ENCODE data around the gene TNFRSF12A.
A peak's percentile ranks its signal among the peaks of the same experiment; 100 is the strongest.

The TNFRSF12A gene

GRCh38 chr16:3027983-3028715, 8.0 kb downstream of the TNFRSF12A start (continued):
- TF ChIP-seq ZNF560 (tag by site-specific recombination; IDR thresholded peaks at IDR 0.05; ENCODE audit: borderline replicate concordance) (no peak), ZNF488 (tag by site-specific recombination; IDR thresholded peaks at IDR 0.05) (no peak), SP2 (tag by site-specific recombination; IDR thresholded peaks at IDR 0.05) (peak; percentile 80), ZBTB20 (tag by site-specific recombination; IDR thresholded peaks at IDR 0.05) (peak; percentile 48; the same call in 1 of the 2 replicates), ZIC2 (tag by site-specific recombination; IDR thresholded peaks at IDR 0.05) (peak; percentile 64), GLI4 (tag by site-specific recombination; IDR thresholded peaks at IDR 0.05) (no peak), ZBTB8A (tag by site-specific recombination; IDR thresholded peaks at IDR 0.05) (peak; percentile 48), ZNF621 (tag by site-specific recombination; IDR thresholded peaks at IDR 0.05) (no peak), ZXDB (tag by site-specific recombination; IDR thresholded peaks at IDR 0.05) (peak; percentile 16; the same call in 1 of the 2 replicates), ZNF366 (tag by site-specific recombination; conservative IDR thresholded peaks at IDR 0.05) (no peak), ZNF596 (tag by site-specific recombination; IDR thresholded peaks at IDR 0.05) (no peak), ZNF530 (tag by site-specific recombination; IDR thresholded peaks at IDR 0.05; ENCODE audit: low read depth) (no peak), OVOL3 (tag by site-specific recombination; IDR thresholded peaks at IDR 0.05) (no peak), EGR2 (tag by site-specific recombination; IDR thresholded peaks at IDR 0.05; ENCODE audit: low read depth) (no peak), ZNF211 (tag by site-specific recombination; IDR thresholded peaks at IDR 0.05; ENCODE audit: low read depth) (no peak), ZNF626 (tag by site-specific recombination; IDR thresholded peaks at IDR 0.05) (no peak), ZNF394 (tag by site-specific recombination; IDR thresholded peaks at IDR 0.05; ENCODE audit: borderline replicate concordance) (no peak), ZNF704 (tag by site-specific recombination; IDR thresholded peaks at IDR 0.05) (no peak), ZNF529 (tag by site-specific recombination; IDR thresholded peaks at IDR 0.05; ENCODE audit: insufficient replicate concordance) (no peak)
- TF ChIP-seq, protein P1, sequence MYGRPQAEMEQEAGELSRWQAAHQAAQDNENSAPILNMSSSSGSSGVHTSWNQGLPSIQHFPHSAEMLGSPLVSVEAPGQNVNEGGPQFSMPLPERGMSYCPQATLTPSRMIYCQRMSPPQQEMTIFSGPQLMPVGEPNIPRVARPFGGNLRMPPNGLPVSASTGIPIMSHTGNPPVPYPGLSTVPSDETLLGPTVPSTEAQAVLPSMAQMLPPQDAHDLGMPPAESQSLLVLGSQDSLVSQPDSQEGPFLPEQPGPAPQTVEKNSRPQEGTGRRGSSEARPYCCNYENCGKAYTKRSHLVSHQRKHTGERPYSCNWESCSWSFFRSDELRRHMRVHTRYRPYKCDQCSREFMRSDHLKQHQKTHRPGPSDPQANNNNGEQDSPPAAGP (tag by site-specific recombination; IDR thresholded peaks at IDR 0.05): peak; percentile 66; the same call in 1 of the 2 replicates
- TF ChIP-seq, protein P2, sequence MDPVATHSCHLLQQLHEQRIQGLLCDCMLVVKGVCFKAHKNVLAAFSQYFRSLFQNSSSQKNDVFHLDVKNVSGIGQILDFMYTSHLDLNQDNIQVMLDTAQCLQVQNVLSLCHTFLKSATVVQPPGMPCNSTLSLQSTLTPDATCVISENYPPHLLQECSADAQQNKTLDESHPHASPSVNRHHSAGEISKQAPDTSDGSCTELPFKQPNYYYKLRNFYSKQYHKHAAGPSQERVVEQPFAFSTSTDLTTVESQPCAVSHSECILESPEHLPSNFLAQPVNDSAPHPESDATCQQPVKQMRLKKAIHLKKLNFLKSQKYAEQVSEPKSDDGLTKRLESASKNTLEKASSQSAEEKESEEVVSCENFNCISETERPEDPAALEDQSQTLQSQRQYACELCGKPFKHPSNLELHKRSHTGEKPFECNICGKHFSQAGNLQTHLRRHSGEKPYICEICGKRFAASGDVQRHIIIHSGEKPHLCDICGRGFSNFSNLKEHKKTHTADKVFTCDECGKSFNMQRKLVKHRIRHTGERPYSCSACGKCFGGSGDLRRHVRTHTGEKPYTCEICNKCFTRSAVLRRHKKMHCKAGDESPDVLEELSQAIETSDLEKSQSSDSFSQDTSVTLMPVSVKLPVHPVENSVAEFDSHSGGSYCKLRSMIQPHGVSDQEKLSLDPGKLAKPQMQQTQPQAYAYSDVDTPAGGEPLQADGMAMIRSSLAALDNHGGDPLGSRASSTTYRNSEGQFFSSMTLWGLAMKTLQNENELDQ (tag by site-specific recombination; IDR thresholded peaks at IDR 0.05; ENCODE audit: low read depth): no peak
- TF ChIP-seq, protein P3, sequence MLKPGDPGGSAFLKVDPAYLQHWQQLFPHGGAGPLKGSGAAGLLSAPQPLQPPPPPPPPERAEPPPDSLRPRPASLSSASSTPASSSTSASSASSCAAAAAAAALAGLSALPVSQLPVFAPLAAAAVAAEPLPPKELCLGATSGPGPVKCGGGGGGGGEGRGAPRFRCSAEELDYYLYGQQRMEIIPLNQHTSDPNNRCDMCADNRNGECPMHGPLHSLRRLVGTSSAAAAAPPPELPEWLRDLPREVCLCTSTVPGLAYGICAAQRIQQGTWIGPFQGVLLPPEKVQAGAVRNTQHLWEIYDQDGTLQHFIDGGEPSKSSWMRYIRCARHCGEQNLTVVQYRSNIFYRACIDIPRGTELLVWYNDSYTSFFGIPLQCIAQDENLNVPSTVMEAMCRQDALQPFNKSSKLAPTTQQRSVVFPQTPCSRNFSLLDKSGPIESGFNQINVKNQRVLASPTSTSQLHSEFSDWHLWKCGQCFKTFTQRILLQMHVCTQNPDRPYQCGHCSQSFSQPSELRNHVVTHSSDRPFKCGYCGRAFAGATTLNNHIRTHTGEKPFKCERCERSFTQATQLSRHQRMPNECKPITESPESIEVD (tag by site-specific recombination; IDR thresholded peaks at IDR 0.05): no peak
- TF ChIP-seq, protein P4, sequence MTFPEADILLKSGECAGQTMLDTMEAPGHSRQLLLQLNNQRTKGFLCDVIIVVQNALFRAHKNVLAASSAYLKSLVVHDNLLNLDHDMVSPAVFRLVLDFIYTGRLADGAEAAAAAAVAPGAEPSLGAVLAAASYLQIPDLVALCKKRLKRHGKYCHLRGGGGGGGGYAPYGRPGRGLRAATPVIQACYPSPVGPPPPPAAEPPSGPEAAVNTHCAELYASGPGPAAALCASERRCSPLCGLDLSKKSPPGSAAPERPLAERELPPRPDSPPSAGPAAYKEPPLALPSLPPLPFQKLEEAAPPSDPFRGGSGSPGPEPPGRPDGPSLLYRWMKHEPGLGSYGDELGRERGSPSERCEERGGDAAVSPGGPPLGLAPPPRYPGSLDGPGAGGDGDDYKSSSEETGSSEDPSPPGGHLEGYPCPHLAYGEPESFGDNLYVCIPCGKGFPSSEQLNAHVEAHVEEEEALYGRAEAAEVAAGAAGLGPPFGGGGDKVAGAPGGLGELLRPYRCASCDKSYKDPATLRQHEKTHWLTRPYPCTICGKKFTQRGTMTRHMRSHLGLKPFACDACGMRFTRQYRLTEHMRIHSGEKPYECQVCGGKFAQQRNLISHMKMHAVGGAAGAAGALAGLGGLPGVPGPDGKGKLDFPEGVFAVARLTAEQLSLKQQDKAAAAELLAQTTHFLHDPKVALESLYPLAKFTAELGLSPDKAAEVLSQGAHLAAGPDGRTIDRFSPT (tag by site-specific recombination; IDR thresholded peaks at IDR 0.05): no peak
- TF ChIP-seq, protein P5, sequence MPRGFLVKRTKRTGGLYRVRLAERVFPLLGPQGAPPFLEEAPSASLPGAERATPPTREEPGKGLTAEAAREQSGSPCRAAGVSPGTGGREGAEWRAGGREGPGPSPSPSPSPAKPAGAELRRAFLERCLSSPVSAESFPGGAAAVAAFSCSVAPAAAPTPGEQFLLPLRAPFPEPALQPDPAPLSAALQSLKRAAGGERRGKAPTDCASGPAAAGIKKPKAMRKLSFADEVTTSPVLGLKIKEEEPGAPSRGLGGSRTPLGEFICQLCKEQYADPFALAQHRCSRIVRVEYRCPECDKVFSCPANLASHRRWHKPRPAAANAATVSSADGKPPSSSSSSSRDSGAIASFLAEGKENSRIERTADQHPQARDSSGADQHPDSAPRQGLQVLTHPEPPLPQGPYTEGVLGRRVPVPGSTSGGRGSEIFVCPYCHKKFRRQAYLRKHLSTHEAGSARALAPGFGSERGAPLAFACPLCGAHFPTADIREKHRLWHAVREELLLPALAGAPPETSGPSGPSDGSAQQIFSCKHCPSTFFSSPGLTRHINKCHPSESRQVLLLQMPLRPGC (tag by site-specific recombination; IDR thresholded peaks at IDR 0.05): no peak
- TF ChIP-seq, protein P6, sequence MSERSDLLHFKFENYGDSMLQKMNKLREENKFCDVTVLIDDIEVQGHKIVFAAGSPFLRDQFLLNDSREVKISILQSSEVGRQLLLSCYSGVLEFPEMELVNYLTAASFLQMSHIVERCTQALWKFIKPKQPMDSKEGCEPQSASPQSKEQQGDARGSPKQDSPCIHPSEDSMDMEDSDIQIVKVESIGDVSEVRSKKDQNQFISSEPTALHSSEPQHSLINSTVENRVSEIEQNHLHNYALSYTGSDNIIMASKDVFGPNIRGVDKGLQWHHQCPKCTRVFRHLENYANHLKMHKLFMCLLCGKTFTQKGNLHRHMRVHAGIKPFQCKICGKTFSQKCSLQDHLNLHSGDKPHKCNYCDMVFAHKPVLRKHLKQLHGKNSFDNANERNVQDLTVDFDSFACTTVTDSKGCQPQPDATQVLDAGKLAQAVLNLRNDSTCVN (tag by site-specific recombination; optimal IDR thresholded peaks at IDR 0.05): peak; percentile 72
